HepG2 (cell line): ENCODE measurements around the gene SLC23A3. TPM values are rescaled to one million over a fixed set of nuclear protein-coding genes. Genes with fewer than 3 reads are reported as not detected.
A peak's percentile ranks its signal among the peaks of the same experiment; 100 is the strongest.

Experiments used
- BCL3 ChIP-seq: sonication (generic); formaldehyde crosslinking; IDR thresholded peaks from 2 replicates; pipeline ENCODE4 v1.5.1; 2020; ENCODE audit warnings: mild to moderate bottlenecking, missing genetic modification reagents, moderate library complexity
- CEBPB ChIP-seq: IDR thresholded peaks from 2 replicates; pipeline ENCODE4 v1.6.1; 2011; ENCODE audit warnings: low read depth, low read length, improper control_type of control experiment, borderline replicate concordance
- CERS6 ChIP-seq: sonication (generic); formaldehyde crosslinking; IDR thresholded peaks from 2 replicates; pipeline ENCODE4 v1.5.0; 2020; ENCODE audit warnings: missing genetic modification reagents
- CHCHD3 ChIP-seq: sonication (generic); formaldehyde crosslinking; IDR thresholded peaks from 2 replicates; pipeline ENCODE4 v1.8.0; 2022; ENCODE audit warnings: mild to moderate bottlenecking, missing genetic modification reagents, moderate library complexity
- GMEB1 ChIP-seq: sonication (generic); formaldehyde crosslinking; IDR thresholded peaks from 2 replicates; pipeline ENCODE4 v1.5.1; 2020; ENCODE audit warnings: missing genetic modification reagents, mild to moderate bottlenecking, borderline replicate concordance
- HHEX ChIP-seq: IDR thresholded peaks from 2 replicates; pipeline ENCODE4 v1.6.1; 2016; ENCODE audit warnings: control low read depth
- KLF13 ChIP-seq: sonication (generic); formaldehyde crosslinking; IDR thresholded peaks from 2 replicates; pipeline ENCODE4 v1.4.0; 2020; ENCODE audit warnings: mild to moderate bottlenecking, missing genetic modification reagents
- LBX2 ChIP-seq: sonication (generic); formaldehyde crosslinking; IDR thresholded peaks from 2 replicates; pipeline ENCODE4 v1.5.0; 2020; ENCODE audit warnings: missing genetic modification reagents, mild to moderate bottlenecking, borderline replicate concordance
- MIER3 ChIP-seq: IDR thresholded peaks from 2 replicates; pipeline ENCODE4 v1.6.1; 2016; ENCODE audit warnings: missing compliant biosample characterization, borderline replicate concordance
- NFAT5 ChIP-seq: sonication (generic); formaldehyde crosslinking; IDR thresholded peaks from 2 replicates; pipeline ENCODE4 v1.4.0; 2020; ENCODE audit warnings: missing genetic modification reagents
- NPAS2 ChIP-seq: sonication (generic); formaldehyde crosslinking; IDR thresholded peaks from 2 replicates; pipeline ENCODE4 v1.8.0; 2022; ENCODE audit warnings: mild to moderate bottlenecking, missing genetic modification reagents, borderline replicate concordance
- TRIM22 ChIP-seq: fragments of 450-650 bp; IDR thresholded peaks from 2 replicates; pipeline ENCODE4 v1.6.1; 2017
- ZNF230 ChIP-seq: sonication (generic); formaldehyde crosslinking; IDR thresholded peaks from 2 replicates; pipeline ENCODE4 v1.4.0; 2020; ENCODE audit warnings: mild to moderate bottlenecking, missing genetic modification reagents
- ZNF326 ChIP-seq: sonication (generic); formaldehyde crosslinking; IDR thresholded peaks from 2 replicates; pipeline ENCODE4 v1.4.0; 2020; ENCODE audit warnings: missing genetic modification reagents, borderline replicate concordance
- ZNF335 ChIP-seq: sonication (generic); formaldehyde crosslinking; IDR thresholded peaks from 2 replicates; pipeline ENCODE4 v1.4.0; 2020; ENCODE audit warnings: missing genetic modification reagents
- ZNF720 ChIP-seq: sonication (generic); formaldehyde crosslinking; IDR thresholded peaks from 2 replicates; pipeline ENCODE4 v1.4.0; 2020; ENCODE audit warnings: missing genetic modification reagents
- ZSCAN22 ChIP-seq: sonication (generic); formaldehyde crosslinking; IDR thresholded peaks from 2 replicates; pipeline ENCODE4 v1.4.0; 2020; ENCODE audit warnings: mild to moderate bottlenecking, missing genetic modification reagents
- polyA plus RNA-seq, 8 experiments: library from polyadenylated mRNA; depleted of rRNA in 3 of 8; stranded (reverse) in 7 of 8; unstranded in 1 of 8; fragments of >200 nt; fragmentation: Illumina TruSeq in 4 of 8; extraction: Trizol in 4 of 8; gene quantifications; 2 replicates each; pipeline versions ENCODE4 v1.2.1 to v1.2.3, GENCODE V29; 2011 to 2016; ENCODE audit warnings: low read depth in 4 of 8, missing spikeins in 1 of 8, mixed read lengths in 1 of 8; ENCODE audit not compliant: insufficient read depth in 1 of 8
- total RNA-seq, 5 experiments: library from RNA; depleted of rRNA; stranded (reverse); fragments of >200 nt; fragmentation: Illumina TruSeq; extraction: Trizol; gene quantifications; 2 replicates each; pipeline ENCODE4 v1.2.3, GENCODE V29; 2016; ENCODE audit warnings: low read depth in 1 of 5

Gene SLC23A3
- total and polyA plus RNA-seq, 2 of the 13 experiments (the other 11 are each of a cell fraction or from before 2014, with no cell fraction given), result 0.38 to 0.78 TPM

GRCh38 chr2:219218732-219219701 is 49.2 kb upstream of the SLC23A3 start, which contains the start of gene ABCB6 (continued):
- TF ChIP-seq MIER3 (CRISPR knock-in tag) (peak; percentile 48; the same call in 1 of the 2 replicates), ZNF335 (peak; percentile 50), NFAT5 (CRISPR knock-in tag) (peak; percentile 75), ZNF720 (CRISPR knock-in tag) (no peak; the same call in 1 of the 2 replicates), ZNF326 (CRISPR knock-in tag) (no peak; the same call in 1 of the 2 replicates), CEBPB (no peak), NPAS2 (no peak), CERS6 (CRISPR knock-in tag) (peak; percentile 94), TRIM22 (no peak), KLF13 (CRISPR knock-in tag) (peak; percentile 73), CHCHD3 (CRISPR knock-in tag) (peak; percentile 96), BCL3 (peak; percentile 94; the same call in 1 of the 2 replicates), ZNF230 (CRISPR knock-in tag) (peak; percentile 100), GMEB1 (peak; percentile 96), ZSCAN22 (CRISPR knock-in tag) (no peak; the same call in 1 of the 2 replicates), LBX2 (CRISPR knock-in tag) (peak; percentile 89; the same call in 1 of the 2 replicates), HHEX (CRISPR knock-in tag) (no peak)
